Measurements from ENCODE around the gene GAB2. TPM values are rescaled to one million over a fixed set of nuclear protein-coding genes. Genes with fewer than 3 reads are reported as not detected.

The GAB2 gene
- total and polyA plus RNA-seq, 9 donors = 30.9 to 64.6 (median 42.9) TPM

- H3K27ac ChIP-seq = no peak overlapping the region
- H3K4me1 ChIP-seq (ENCODE audit: insufficient read depth) = peaks cover 14% of the 10 kb centered on the region
- TF ChIP-seq POLR2A (IDR thresholded peaks at IDR 0.05) (no peak), EP300 (IDR thresholded peaks at IDR 0.05) (no peak), CTCF (IDR thresholded peaks at IDR 0.05) (no peak)
- no peak for DNase-seq
- no peaks in the 10 kb centered on the region for H3K9me3 ChIP-seq
- H3K27me3 ChIP-seq = no peaks in the 10 kb centered on the region
- intact Hi-C loops (cut with DNase I) = no loop called here
- 37 to 44% (median 43%) methylated on average over 5 of the region's 5 CpGs for WGBS, 3 donors
- H3K4me3 ChIP-seq = no peak overlapping the region
- H3K36me3 ChIP-seq = no peaks in the 10 kb centered on the region
Measured at GRCh38 chr11:78371221-78371891, 46.3 kb downstream of the GAB2 start.

GRCh38 chr11:78370406-78371172, 47.0 kb downstream of the GAB2 start:
- whole genome bisulfite sequencing, 3 donors = 50 to 53% (median 51%) methylated on average over 7 of the region's 7 CpGs
- Histone ChIP-seq H3K27me3 (no peaks in the 10 kb centered on the region), H3K36me3 (no peaks in the 10 kb centered on the region), H3K27ac (no peak overlapping the region), H3K4me3 (no peak overlapping the region), H3K4me1 (ENCODE audit: insufficient read depth) (peaks cover 14% of the 10 kb centered on the region), H3K9me3 (no peaks in the 10 kb centered on the region)
- TF ChIP-seq EP300 (IDR thresholded peaks at IDR 0.05) = no peak
- no peak for TF ChIP-seq CTCF (IDR thresholded peaks at IDR 0.05)
- no peak for TF ChIP-seq POLR2A (IDR thresholded peaks at IDR 0.05)
- intact Hi-C loops (cut with DNase I) = no loop called here
- no peak for DNase-seq

GRCh38 chr11:78365381-78365792, 52.2 kb downstream of the GAB2 start:
- H3K36me3 ChIP-seq = no peaks in the 10 kb centered on the region
- H3K4me1 ChIP-seq (ENCODE audit: insufficient read depth) = peaks cover 5% of the 10 kb centered on the region
- no peak for DNase-seq
- TF ChIP-seq CTCF (IDR thresholded peaks at IDR 0.05) (no peak), POLR2A (IDR thresholded peaks at IDR 0.05) (no peak), EP300 (IDR thresholded peaks at IDR 0.05) (no peak)
- no peak overlapping the region for H3K27ac ChIP-seq
- intact Hi-C loops (cut with DNase I) = no loop called here
- H3K9me3 ChIP-seq = no peaks in the 10 kb centered on the region
- no peaks in the 10 kb centered on the region for H3K27me3 ChIP-seq
- WGBS, 3 donors = 6 to 19% (median 11%) methylated on average over 2 of the region's 2 CpGs
- no peak overlapping the region for H3K4me3 ChIP-seq

DNA sequence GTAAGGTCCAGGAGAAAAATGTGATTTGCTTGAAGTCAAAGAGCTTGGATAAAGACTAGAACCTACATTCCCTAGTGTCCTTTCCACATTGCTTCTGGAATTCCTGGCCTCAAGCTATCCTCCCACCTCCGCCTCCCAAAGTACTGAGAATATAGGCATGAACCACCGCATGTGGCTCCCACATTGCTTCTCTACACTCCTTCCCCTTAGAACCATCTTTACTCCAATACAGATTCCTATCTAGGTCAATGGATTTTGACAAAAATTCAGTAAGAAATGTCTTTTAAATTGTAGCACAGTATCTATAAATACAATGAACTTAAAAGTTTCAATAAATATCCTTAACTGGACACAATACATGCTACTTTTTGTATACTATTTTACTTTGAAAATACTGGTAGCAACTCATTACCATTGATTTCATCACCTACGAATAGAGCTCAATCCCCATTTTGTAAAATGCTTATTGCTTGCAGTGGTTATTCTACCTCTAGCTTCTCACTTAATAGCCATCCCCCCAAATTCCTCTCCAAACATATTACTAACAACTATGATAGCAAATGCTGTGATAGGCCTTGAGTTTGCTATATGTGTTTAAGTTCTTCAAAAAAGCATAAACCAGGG, 53.4 kb downstream of the GAB2 start:
- TF ChIP-seq CTCF (IDR thresholded peaks at IDR 0.05) (no peak), EP300 (IDR thresholded peaks at IDR 0.05) (no peak), POLR2A (IDR thresholded peaks at IDR 0.05) (no peak)
- no peaks in the 10 kb centered on the region for H3K27me3 ChIP-seq
- no peaks in the 10 kb centered on the region for H3K36me3 ChIP-seq
- 93 to 96% (median 95%) methylated on average over 3 of the region's 3 CpGs for WGBS, 3 donors
- H3K9me3 ChIP-seq = no peaks in the 10 kb centered on the region
- DNase-seq = no peak
- H3K27ac ChIP-seq = no peak overlapping the region
- intact Hi-C loops (cut with DNase I) = no loop called here
- H3K4me1 ChIP-seq (ENCODE audit: insufficient read depth) = peaks cover 5% of the 10 kb centered on the region
- no peak overlapping the region for H3K4me3 ChIP-seq
